ENCODE data around the gene GAB1.

Gene GAB1

GRCh38 chr4:143357161-143357845, 20.6 kb downstream of the GAB1 start:
- DNase-seq, result no peak

DNA sequence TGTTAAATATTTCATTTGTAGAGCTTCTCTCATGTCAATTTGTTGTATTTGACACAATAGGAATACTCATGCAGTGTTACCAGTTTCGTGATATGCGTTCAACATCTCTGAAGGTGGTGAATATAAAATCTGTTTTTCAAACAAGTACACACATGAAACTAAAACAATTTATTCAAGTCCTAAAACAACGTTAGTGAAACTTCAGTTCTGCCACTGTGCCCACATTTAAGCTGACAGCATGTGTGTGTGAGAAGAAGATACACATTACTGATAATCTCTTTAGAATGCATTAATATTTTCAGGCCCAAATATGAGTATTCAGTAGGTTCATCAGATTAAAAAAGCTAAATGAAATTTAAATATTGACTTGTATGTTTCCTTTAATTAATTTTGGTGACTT, 21.7 kb downstream of the GAB1 start:
- no peak for DNase-seq

- DNase-seq, result no peak
Measured at GRCh38 chr4:143358923-143359643, 22.4 kb downstream of the GAB1 start.

DNA sequence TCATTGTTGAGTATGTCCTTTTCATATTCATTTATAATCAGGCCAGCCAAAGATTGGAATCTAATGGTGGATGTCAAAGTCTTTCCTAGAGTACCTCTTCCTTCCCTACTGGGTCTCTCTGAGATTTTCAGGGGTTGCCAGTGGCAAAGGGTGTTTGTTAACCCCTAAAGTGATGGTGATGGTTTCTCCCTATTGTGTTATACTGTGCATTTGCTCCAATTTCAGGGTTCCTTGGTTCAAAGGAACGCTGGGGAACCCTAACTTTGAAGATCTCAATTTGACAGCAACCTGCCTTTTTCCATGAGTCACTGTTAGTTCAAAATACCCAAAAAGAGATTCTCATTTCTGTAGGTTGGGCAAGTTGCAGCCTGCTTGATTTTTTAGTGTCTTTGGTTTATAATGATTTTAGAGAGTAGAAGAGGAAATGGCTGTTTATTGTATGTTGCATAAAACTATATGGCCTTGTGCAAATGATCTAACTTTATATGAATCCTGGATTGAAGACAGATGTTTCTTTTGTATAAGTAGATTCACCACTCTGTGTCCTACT, 23.0 kb downstream of the GAB1 start:
- DNase-seq, result no peak

DNA sequence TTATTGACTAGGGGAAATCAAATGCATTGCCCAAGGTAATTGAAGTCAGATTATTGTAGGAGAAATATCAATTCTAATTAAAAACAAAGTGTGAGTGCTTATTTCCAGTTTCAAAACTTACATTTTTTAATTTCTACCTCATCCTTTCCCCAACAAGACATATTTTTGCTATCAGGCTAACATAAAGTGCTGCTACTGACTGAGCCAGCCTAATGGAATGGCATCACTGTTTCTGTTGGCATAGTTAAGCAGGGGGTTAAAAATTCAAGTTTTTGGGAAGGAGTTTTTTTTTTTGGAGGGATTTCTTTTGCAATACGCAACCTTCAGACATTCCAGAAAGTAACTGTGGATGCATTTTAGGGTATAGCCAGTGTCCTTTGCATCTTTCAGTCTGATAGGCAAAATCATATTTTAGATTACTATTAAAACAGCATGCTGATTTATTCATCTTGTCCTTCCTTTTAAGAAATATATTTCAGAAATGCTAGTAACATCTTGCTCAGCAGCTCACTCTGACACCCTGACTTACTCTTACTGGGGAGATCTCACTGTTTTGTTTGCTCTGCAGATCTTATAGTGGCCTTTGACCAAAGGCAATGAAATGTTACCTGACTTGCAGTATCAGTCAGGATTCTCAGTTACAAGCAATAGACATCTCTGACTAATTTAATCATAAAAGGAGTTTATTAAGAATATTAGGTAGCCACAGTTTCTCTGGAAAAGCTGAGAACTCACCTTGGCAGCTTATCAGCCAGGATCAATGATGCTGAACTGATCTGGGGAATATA, 24.4 kb downstream of the GAB1 start:
- no peak for DNase-seq

- no peak for DNase-seq
Measured at GRCh38 chr4:143362349-143363046, 25.8 kb downstream of the GAB1 start.

DNA sequence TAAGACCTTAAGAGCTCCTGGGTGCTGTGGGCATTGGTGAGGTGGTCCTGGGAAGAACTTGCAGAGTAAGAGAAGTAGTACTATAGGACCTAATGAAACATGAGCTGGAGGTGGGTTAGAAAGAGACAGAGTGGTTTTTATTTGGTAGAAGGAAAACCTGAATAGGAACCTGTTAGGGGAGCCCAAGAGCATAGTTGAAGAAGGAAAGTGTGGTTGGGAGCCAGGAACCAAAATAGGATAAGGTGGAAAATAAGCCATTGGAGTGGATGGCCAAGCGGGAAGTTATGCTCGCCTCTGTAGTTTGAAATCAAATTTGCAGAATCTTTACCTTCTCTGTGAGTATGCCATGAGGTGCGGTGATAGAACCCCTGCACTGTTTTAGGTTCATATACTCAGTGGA, 26.7 kb downstream of the GAB1 start:
- DNase-seq, result no peak

DNA sequence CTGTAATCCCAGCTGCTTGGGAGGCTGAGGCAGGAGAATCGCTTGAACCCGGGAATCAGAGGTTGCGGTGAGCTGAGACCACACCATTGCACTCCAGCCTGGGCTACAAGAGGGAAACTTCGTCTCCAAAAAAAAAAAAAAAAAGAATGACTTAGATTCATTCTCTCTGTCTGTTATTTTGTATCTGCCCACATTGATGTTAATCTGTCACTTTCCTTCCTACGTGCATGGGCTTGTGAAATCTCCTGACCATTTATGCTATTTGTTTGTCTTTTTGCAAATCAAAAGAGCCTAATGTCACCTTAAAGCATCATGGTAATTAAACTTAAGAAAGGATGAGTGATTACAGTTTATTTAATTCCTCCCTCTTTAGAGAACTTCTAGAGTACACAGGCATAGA, 27.4 kb downstream of the GAB1 start:
- no peak for DNase-seq

DNA sequence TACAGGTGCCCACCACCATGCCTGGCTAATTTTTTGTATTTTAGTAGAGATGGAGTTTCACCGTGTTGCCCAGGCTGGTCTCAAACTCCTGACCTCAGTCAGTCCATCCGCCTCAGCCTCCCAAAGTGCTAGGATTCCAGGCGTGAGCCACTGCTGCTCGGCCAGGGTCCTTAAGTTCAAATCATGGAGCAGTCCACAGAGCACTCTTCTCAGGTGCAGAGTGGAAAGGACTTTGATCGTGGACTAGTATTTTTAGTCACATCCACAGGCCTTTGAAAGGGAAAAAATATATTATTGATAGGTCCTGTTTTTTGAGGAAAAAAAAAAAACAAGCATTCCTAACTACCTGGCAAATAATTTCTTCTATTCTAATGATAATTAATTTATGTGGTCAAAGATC, 31.2 kb downstream of the GAB1 start:
- no peak for DNase-seq

DNA sequence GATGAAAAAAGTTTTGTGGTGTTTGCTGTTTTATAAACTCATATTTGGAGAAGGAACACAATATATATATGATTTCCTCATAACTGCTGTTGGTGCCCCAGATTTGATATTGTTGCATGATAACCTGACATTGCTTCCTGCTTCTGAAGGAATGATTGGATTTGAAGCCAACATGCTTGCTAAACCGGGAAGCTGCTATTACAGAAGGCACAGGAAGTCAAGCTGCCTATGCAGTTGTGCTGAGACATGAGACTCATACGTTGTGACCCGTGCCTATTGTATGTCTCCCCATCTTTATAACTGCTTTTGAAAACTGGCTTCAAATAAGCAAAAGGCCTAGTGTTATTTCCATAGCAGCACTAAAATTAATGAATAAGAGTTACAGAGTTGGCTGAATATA, 32.9 kb downstream of the GAB1 start:
- no peak for DNase-seq

GRCh38 chr4:143372093-143372915, 35.6 kb downstream of the GAB1 start:
- no peak for DNase-seq

DNA sequence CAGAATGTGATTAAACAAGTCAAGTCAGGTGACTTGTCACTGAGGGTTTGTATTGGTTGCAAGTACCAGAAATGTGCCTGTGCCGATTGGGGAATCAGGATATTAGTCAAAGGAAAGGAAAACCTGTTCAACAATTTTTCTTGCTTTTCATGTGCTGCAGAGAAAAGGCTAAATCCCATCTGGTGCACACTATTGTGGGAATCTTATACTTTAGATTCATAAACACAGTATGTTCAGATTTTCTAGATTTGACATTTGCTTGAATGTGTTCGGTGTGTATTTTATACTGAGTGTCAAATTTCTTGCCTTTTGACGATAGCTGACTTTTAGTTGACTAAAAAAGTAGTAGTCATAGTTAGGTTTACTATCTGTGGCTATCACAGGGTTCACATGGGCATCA, 37.6 kb downstream of the GAB1 start:
- no peak for DNase-seq

GRCh38 chr4:143374771-143375170, 38.1 kb downstream of the GAB1 start:
- no peak for DNase-seq

- peak in 52 of 56 donors; percentile 6 to 82 (median 56) for DNase-seq
Measured at GRCh38 chr4:143375326-143376073, 38.8 kb downstream of the GAB1 start.

DNA sequence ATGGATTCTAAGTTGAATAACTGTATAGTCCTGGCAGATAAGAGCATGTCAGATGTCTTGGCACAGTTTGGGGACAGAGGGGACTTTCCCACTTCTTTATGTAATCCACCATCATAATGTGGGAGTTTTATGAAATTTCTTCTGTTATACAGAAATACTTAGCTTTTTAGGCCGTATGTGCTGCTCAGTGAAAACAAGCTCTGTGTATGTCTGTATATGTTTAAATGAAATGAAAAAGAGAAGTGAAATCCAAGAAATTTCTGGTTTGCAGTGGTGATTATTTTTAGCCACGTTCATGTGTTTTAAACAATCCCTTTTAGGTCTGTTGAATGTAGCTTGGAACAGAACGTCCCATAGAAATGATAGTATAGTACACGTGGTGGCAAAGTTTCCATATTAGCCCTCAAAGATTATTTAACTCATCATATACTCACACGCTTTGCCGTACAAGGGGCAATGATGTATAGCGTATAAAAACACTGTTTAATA, 41.0 kb downstream of the GAB1 start:
- DNase-seq, result no peak

DNA sequence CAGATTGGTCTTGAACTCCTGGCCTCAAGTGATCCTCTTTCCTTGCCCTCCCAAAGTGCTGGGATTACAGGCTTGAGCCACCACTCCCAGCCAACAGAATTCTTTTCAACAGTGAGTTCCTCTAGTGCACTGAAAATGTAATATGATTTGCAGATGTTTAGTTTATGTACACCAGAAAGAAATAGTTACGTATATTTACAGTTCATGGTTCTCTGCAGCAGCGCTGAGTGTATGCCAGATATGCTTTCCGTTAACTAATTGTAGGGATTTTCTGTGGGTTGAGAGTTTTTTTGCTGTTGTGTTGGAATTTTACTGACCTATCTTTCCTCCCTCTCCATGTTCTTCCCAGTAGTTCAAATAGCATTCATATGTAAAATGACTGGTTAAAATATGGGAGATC, 44.0 kb downstream of the GAB1 start:
- no peak for DNase-seq

- DNase-seq, result peak in 43 of 56 donors; percentile 3 to 79 (median 36)
Measured at GRCh38 chr4:143381189-143382118, 44.8 kb downstream of the GAB1 start.

GRCh38 chr4:143382596-143382995, 45.9 kb downstream of the GAB1 start:
- DNase-seq, result no peak

Data from nucleus accumbens (tissue), 56 donors.